HepG2 (cell line): ENCODE data around the gene SRSF10. TPM values are rescaled to one million over a fixed set of nuclear protein-coding genes. Genes with fewer than 3 reads are reported as not detected.

Experiments
- ATF4 ChIP-seq, 2 experiments: fragments of 450-650 bp in 1 of 2; sonication (generic) in 1 of 2; formaldehyde crosslinking; IDR thresholded peaks; 2 replicates each; pipeline versions ENCODE4 v1.5.0 to v1.8.0; 2020 to 2022; ENCODE audit warnings: mild to moderate bottlenecking in 1 of 2, missing genetic modification reagents in 1 of 2
- ATF7 ChIP-seq, 2 experiments: fragments of 450-650 bp in 1 of 2; sonication (generic) in 1 of 2; formaldehyde crosslinking in 1 of 2; IDR thresholded peaks; 2 replicates each; pipeline versions ENCODE4 v1.4.0 to v1.6.1; 2016 to 2020; ENCODE audit warnings: antibody characterized with exemption in 1 of 2, mild to moderate bottlenecking in 1 of 2, missing genetic modification reagents in 1 of 2
- CCAR2 ChIP-seq: fragments of 200-400 bp; formaldehyde crosslinking; optimal IDR thresholded peaks from 2 replicates; pipeline ENCODE3; 2018; ENCODE audit warnings: low read depth, mild to moderate bottlenecking, low read length, moderate library complexity
- CEBPZ ChIP-seq: IDR thresholded peaks from 2 replicates; pipeline ENCODE4 v1.6.1; 2012; ENCODE audit warnings: low read length, improper control_type of control experiment
- JUNB ChIP-seq: sonication (generic); formaldehyde crosslinking; IDR thresholded peaks from 2 replicates; pipeline ENCODE4 v1.8.0; 2022; ENCODE audit warnings: missing genetic modification reagents, mild to moderate bottlenecking, borderline replicate concordance
- KDM5A ChIP-seq: fragments of 200-600 bp; sonication (generic); IDR thresholded peaks from 2 replicates; pipeline ENCODE4 v1.7.0; 2018; ENCODE audit warnings: antibody characterized with exemption, mild to moderate bottlenecking, low read length, borderline replicate concordance
- MEIS1 ChIP-seq: sonication (generic); formaldehyde crosslinking; IDR thresholded peaks from 2 replicates; pipeline ENCODE4 v1.9.0; 2021; ENCODE audit warnings: mild to moderate bottlenecking, missing genetic modification reagents, moderate library complexity, borderline replicate concordance
- MLLT10 ChIP-seq: sonication (generic); formaldehyde crosslinking; IDR thresholded peaks from 2 replicates; pipeline ENCODE4 v1.4.0; 2020; ENCODE audit warnings: missing genetic modification reagents
- SNAPC5 ChIP-seq: sonication (generic); formaldehyde crosslinking; IDR thresholded peaks from 2 replicates; pipeline ENCODE4 v1.8.1; 2023; ENCODE audit warnings: mild to moderate bottlenecking, missing genetic modification reagents, borderline replicate concordance
- ZNF101 ChIP-seq: sonication (generic); formaldehyde crosslinking; IDR thresholded peaks from 2 replicates; pipeline ENCODE4 v1.4.0; 2020; ENCODE audit warnings: mild to moderate bottlenecking, low read depth, missing genetic modification reagents, borderline replicate concordance
- ZNF136 ChIP-seq: sonication (generic); formaldehyde crosslinking; IDR thresholded peaks from 2 replicates; pipeline ENCODE4 v1.8.1; 2022; ENCODE audit warnings: low read depth, mild to moderate bottlenecking, moderate library complexity, missing genetic modification reagents
- ZNF232 ChIP-seq: sonication (generic); formaldehyde crosslinking; IDR thresholded peaks from 2 replicates; pipeline ENCODE4 v1.4.0; 2020; ENCODE audit warnings: missing genetic modification reagents, borderline replicate concordance
- ZNF335 ChIP-seq: sonication (generic); formaldehyde crosslinking; IDR thresholded peaks from 2 replicates; pipeline ENCODE4 v1.4.0; 2020; ENCODE audit warnings: missing genetic modification reagents
- ZNF44 ChIP-seq: sonication (generic); formaldehyde crosslinking; IDR thresholded peaks from 2 replicates; pipeline ENCODE4 v1.5.1; 2020; ENCODE audit warnings: mild to moderate bottlenecking, missing genetic modification reagents
- ZNF546 ChIP-seq: sonication (generic); formaldehyde crosslinking; conservative IDR thresholded peaks from 2 replicates; pipeline ENCODE4 v1.8.1; 2023; ENCODE audit warnings: mild to moderate bottlenecking, missing genetic modification reagents
- ZNF629 ChIP-seq: sonication (generic); formaldehyde crosslinking; conservative IDR thresholded peaks from 2 replicates; pipeline ENCODE4 v1.5.0; 2020; ENCODE audit warnings: missing genetic modification reagents
- ZNF713 ChIP-seq: sonication (generic); formaldehyde crosslinking; IDR thresholded peaks from 2 replicates; pipeline ENCODE4 v1.4.0; 2020; ENCODE audit warnings: mild to moderate bottlenecking, missing genetic modification reagents
- polyA plus RNA-seq, 8 experiments: library from polyadenylated mRNA; depleted of rRNA in 3 of 8; stranded (reverse) in 7 of 8; unstranded in 1 of 8; fragments of >200 nt; fragmentation: Illumina TruSeq in 4 of 8; extraction: Trizol in 4 of 8; gene quantifications; 2 replicates each; pipeline versions ENCODE4 v1.2.1 to v1.2.3, GENCODE V29; 2011 to 2016; ENCODE audit warnings: low read depth in 4 of 8, missing spikeins in 1 of 8, mixed read lengths in 1 of 8; ENCODE audit not compliant: insufficient read depth in 1 of 8
- total RNA-seq, 5 experiments: library from RNA; depleted of rRNA; stranded (reverse); fragments of >200 nt; fragmentation: Illumina TruSeq; extraction: Trizol; gene quantifications; 2 replicates each; pipeline ENCODE4 v1.2.3, GENCODE V29; 2016; ENCODE audit warnings: low read depth in 1 of 5
- TF ChIP-seq, protein P1 (sequence below): sonication (generic); formaldehyde crosslinking; conservative IDR thresholded peaks from 2 replicates; pipeline ENCODE4 v1.4.0; 2020; ENCODE audit warnings: missing genetic modification reagents
- TF ChIP-seq, protein P2 (sequence below): sonication (generic); formaldehyde crosslinking; IDR thresholded peaks from 2 replicates; pipeline ENCODE4 v1.4.0; 2020; ENCODE audit warnings: missing genetic modification reagents

SRSF10 gene
- total and polyA plus RNA-seq, 2 of the 13 experiments (the other 11 are each of a cell fraction or from before 2014, with no cell fraction given), result 126 to 186 TPM

GRCh38 chr1:24021403-24022266, 41.5 kb upstream of the SRSF10 start (continued):
- TF ChIP-seq ATF4 (CRISPR knock-in tag; IDR thresholded peaks at IDR 0.05) (peak in 1 of 2 experiments; percentile 59; a peak in 1 of 4 replicates), CEBPZ (no peak), ZNF335 (peak; percentile 40; the same call in 1 of the 2 replicates), MLLT10 (CRISPR knock-in tag) (no peak), ZNF546 (CRISPR knock-in tag) (no peak), ZNF136 (CRISPR knock-in tag) (no peak; the same call in 1 of the 2 replicates), KDM5A (no peak; the same call in 1 of the 2 replicates), ZNF44 (CRISPR knock-in tag) (no peak), ATF7 (IDR thresholded peaks at IDR 0.05) (no peak), ATF7 (CRISPR knock-in tag; IDR thresholded peaks at IDR 0.05) (no peak; the same call in 1 of the 2 replicates), SNAPC5 (CRISPR knock-in tag) (no peak), JUNB (CRISPR knock-in tag) (0 out of 2 replicates have a peak, but pooled peaks have one; percentile 57), ZNF232 (CRISPR knock-in tag) (peak; percentile 52), CCAR2 (no peak), ZNF713 (CRISPR knock-in tag) (no peak), ZNF101 (CRISPR knock-in tag) (no peak; the same call in 1 of the 2 replicates), MEIS1 (no peak), ZNF629 (CRISPR knock-in tag) (no peak; the same call in 1 of the 2 replicates)
- TF ChIP-seq, protein P1, sequence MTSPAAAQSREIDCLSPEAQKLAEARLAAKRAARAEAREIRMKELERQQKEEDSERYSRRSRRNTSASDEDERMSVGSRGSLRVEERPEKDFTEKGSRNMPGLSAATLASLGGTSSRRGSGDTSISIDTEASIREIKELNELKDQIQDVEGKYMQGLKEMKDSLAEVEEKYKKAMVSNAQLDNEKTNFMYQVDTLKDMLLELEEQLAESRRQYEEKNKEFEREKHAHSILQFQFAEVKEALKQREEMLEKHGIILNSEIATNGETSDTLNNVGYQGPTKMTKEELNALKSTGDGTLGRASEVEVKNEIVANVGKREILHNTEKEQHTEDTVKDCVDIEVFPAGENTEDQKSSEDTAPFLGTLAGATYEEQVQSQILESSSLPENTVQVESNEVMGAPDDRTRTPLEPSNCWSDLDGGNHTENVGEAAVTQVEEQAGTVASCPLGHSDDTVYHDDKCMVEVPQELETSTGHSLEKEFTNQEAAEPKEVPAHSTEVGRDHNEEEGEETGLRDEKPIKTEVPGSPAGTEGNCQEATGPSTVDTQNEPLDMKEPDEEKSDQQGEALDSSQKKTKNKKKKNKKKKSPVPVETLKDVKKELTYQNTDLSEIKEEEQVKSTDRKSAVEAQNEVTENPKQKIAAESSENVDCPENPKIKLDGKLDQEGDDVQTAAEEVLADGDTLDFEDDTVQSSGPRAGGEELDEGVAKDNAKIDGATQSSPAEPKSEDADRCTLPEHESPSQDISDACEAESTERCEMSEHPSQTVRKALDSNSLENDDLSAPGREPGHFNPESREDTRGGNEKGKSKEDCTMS (CRISPR knock-in tag), result no peak
- TF ChIP-seq, protein P2, sequence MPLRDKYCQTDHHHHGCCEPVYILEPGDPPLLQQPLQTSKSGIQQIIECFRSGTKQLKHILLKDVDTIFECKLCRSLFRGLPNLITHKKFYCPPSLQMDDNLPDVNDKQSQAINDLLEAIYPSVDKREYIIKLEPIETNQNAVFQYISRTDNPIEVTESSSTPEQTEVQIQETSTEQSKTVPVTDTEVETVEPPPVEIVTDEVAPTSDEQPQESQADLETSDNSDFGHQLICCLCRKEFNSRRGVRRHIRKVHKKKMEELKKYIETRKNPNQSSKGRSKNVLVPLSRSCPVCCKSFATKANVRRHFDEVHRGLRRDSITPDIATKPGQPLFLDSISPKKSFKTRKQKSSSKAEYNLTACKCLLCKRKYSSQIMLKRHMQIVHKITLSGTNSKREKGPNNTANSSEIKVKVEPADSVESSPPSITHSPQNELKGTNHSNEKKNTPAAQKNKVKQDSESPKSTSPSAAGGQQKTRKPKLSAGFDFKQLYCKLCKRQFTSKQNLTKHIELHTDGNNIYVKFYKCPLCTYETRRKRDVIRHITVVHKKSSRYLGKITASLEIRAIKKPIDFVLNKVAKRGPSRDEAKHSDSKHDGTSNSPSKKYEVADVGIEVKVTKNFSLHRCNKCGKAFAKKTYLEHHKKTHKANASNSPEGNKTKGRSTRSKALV (CRISPR knock-in tag), result no peak
